KOPT-K1 (cell line): ENCODE measurements around the gene CD6.

ENCODE experiments used
- H3K27ac ChIP-seq: fragments of 200-600 bp; sonication (generic); 2 replicates; pipeline ENCODE4 v1.5.1; 2016; ENCODE audit warnings: antibody characterized with exemption, mild to moderate bottlenecking, low read depth, low read length; ENCODE audit not compliant: poor library complexity, severe bottlenecking
- H3K36me3 ChIP-seq: fragments of 200-600 bp; sonication (generic); 2 replicates; pipeline ENCODE4 v1.5.1; 2017; ENCODE audit warnings: antibody characterized with exemption, mild to moderate bottlenecking, low read length, moderate library complexity; ENCODE audit not compliant: insufficient read depth
- H3K9me3 ChIP-seq: fragments of 200-600 bp; sonication (generic); 2 replicates; pipeline ENCODE4 v1.5.1; 2017; ENCODE audit warnings: antibody characterized with exemption, low read length, mild to moderate bottlenecking; ENCODE audit not compliant: insufficient read depth, poor library complexity, severe bottlenecking

The CD6 gene

GRCh38 chr11:60931917-60932316 is 39.6 kb upstream of the CD6 start:
- Histone ChIP-seq H3K9me3 (no peaks in the 10 kb centered on the region), H3K36me3 (no peaks in the 10 kb centered on the region), H3K27ac (no peak overlapping the region)

DNA sequence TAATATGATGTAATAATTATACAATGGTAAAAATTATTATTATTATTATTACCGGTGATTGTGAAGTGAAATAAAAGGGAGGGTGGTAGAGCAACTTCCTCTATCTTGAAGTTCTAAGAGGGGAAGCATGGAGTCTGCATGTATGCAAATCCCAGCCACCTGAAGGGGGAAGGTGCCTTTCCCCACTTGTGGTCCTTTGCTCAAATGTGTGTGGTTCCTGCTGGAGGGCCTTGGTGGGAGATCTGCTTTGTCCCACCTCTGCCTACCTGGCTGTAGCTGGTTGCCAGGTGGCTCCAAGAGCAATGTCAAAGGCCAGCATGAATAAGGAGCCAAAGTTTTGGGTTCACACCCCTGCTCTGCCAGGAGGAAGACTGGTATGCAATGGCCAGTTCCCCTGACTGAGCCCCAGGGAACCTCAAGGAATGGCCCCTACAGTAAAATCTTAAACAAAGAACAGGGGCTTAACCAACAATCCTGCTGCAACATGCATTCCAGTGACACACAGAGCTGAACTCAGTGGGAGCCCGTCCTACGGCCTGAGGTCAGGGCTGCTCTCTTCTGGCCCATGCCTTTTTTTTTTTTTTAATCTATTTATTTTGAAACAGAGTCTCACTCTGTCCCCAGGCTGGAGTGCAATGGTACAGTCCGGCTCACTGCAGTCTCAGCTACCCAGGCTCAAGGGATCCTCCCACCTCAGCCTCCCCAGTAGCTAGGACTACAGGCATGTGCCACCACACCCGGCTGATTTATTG is 38.7 kb upstream of the CD6 start:
- Histone ChIP-seq H3K27ac (no peak overlapping the region), H3K9me3 (no peaks in the 10 kb centered on the region), H3K36me3 (no peaks in the 10 kb centered on the region)

DNA sequence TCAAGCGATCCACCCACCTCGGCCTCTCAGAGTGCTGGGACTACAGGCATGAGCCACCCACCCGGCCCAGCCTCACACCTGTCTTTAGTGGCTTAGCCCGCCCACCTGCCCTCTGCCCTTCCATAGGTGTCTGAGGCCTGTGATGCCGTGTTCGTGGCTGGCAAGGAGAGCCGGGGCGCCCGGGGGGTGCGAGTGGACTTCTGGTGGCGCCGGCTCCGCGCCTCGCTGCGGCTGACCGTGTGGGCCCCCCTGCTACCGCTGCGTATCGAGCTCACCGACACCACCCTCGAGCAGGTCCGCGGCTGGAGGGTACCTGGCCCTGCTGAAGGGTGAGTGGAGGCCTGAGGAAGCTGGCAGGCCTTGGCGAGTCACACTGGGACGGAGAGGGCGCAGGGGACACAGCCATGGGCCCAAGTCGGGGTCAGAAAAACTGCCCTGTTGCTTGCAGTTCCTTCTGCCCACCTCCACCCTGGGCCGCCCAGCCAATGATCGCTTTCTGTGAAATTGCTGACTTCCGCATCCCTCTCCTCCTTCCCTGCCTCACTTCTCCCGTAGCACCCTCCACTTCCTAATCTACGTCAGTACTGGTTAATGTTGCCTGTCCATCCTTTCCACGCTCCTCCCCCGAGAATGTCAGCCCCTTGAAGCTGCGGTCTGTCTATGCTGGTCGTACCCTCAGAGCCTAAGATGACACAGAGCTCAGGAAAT is 37.9 kb upstream of the CD6 start:
- H3K36me3 ChIP-seq: no peaks in the 10 kb centered on the region
- H3K9me3 ChIP-seq: no peaks in the 10 kb centered on the region
- no peak overlapping the region for H3K27ac ChIP-seq

DNA sequence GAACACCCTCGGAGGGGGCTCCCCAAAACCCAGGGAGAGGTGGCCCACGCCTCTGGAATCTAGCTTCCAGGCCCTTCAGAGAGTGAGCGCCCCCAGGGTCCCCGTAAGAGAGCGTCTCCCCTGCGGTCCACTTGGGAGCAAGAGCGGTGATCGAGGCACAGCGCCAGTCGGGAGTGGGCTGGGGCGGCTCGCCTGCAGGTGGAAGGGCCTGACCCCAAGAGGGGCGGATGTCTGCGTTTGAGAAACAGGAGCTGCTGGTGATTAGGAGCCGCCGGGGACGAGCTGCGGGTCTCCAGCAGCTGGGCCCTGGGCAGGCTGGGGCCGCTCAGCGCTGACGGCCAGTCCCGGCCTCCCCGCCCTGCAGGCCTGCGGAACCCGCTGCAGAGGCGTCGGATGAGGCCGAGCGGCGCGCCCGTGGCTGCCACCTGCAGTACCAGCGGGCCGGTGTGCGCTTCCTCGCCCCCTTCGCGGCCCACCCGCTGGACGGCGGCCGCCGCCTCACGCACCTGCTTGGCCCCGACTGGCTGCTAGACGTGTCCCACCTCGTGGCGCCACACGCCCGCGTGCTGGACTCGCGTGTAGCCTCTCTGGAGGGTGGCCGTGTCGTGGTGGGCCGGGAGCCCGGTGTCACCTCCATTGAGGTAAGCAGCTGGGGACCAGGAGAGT is 37.2 kb upstream of the CD6 start:
- H3K9me3 ChIP-seq: no peaks in the 10 kb centered on the region
- no peaks in the 10 kb centered on the region for H3K36me3 ChIP-seq
- H3K27ac ChIP-seq: no peak overlapping the region

GRCh38 chr11:60934790-60935605 is 36.5 kb upstream of the CD6 start:
- no peaks in the 10 kb centered on the region for H3K36me3 ChIP-seq
- H3K9me3 ChIP-seq: no peaks in the 10 kb centered on the region
- no peak overlapping the region for H3K27ac ChIP-seq

- Histone ChIP-seq H3K36me3 (no peaks in the 10 kb centered on the region), H3K27ac (no peak overlapping the region), H3K9me3 (no peaks in the 10 kb centered on the region)
Measured at GRCh38 chr11:60935676-60936442, 35.6 kb upstream of the CD6 start.

DNA sequence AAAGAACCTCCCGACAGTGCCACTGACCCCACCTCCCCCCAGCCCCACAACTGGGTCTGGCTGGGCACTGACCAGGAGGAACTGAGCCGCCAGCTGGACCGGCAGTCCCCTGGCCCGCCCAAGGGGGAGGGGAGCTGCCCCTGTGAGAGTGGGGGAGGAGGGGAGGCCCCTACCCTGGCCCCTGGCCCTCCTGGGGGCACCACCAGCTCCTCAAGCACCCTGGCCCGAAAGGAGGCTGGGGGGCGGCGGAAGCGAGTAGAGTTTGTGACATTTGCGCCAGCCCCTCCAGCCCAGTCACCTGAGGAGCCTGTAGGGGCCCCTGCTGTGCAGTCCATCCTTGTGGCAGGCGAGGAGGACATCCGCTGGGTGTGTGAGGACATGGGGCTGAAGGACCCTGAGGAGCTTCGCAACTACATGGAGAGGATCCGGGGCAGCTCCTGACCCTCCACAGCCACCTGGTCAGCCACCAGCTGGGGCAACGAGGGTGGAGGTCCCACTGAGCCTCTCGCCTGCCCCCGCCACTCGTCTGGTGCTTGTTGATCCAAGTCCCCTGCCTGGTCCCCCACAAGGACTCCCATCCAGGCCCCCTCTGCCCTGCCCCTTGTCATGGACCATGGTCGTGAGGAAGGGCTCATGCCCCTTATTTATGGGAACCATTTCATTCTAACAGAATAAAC is 34.9 kb upstream of the CD6 start:
- Histone ChIP-seq H3K36me3 (no peaks in the 10 kb centered on the region), H3K9me3 (no peaks in the 10 kb centered on the region), H3K27ac (no peak overlapping the region)

- H3K9me3 ChIP-seq: no peaks in the 10 kb centered on the region
- no peaks in the 10 kb centered on the region for H3K36me3 ChIP-seq
- no peak overlapping the region for H3K27ac ChIP-seq
Measured at GRCh38 chr11:60937144-60937527, 34.3 kb upstream of the CD6 start.

DNA sequence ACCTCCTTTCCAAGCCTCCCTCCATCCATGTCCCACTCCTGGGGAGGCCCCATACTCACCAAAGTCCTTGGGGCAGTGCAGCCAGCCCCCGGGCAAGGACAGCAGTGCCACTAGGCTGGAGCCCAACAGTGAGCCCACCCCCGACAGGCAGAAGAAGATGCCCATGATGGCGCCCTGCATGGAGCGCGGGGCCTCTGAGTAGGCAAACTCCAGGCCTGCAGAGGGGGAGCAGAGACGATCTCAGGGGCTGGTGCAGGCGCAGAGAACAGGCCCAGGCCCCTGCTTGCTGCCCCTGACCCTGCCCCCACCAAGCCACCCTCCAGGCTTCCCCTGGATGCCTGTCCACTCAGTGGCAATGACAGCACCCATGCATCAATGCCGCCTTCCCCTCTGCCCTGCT is 33.7 kb upstream of the CD6 start:
- H3K27ac ChIP-seq: no peak overlapping the region
- H3K36me3 ChIP-seq: no peaks in the 10 kb centered on the region
- no peaks in the 10 kb centered on the region for H3K9me3 ChIP-seq

DNA sequence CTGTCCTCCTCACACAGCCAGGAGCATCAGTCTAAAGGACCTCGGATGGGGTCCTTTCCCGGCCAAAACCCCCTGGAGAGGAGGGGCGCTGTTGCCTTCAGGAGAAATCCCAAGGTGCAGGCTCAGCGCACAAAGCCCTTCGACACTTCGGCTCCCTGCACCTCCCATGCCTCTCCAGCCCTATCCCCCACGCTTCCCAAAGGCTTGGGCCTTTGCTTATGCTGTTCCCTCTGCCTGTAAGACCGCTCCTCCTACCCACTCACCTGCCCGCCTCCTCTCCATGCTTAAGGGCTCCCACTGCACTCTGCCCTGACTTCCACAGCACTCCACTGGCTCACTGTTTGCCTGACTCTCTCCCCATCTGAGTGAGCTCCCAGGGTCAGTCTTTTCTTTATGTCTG is 33.0 kb upstream of the CD6 start:
- Histone ChIP-seq H3K9me3 (no peaks in the 10 kb centered on the region), H3K27ac (no peak overlapping the region), H3K36me3 (no peaks in the 10 kb centered on the region)

- no peak overlapping the region for H3K27ac ChIP-seq
- no peaks in the 10 kb centered on the region for H3K36me3 ChIP-seq
- no peaks in the 10 kb centered on the region for H3K9me3 ChIP-seq
Measured at GRCh38 chr11:60939301-60939700, 32.2 kb upstream of the CD6 start.

GRCh38 chr11:60939855-60940254 is 31.6 kb upstream of the CD6 start:
- Histone ChIP-seq H3K9me3 (no peaks in the 10 kb centered on the region), H3K27ac (no peak overlapping the region), H3K36me3 (no peaks in the 10 kb centered on the region)

- Histone ChIP-seq H3K27ac (no peak overlapping the region), H3K36me3 (no peaks in the 10 kb centered on the region), H3K9me3 (no peaks in the 10 kb centered on the region)
Measured at GRCh38 chr11:60941371-60942119, 29.9 kb upstream of the CD6 start.
